ENCODE data around the gene JADE2.

Gene JADE2

DNA sequence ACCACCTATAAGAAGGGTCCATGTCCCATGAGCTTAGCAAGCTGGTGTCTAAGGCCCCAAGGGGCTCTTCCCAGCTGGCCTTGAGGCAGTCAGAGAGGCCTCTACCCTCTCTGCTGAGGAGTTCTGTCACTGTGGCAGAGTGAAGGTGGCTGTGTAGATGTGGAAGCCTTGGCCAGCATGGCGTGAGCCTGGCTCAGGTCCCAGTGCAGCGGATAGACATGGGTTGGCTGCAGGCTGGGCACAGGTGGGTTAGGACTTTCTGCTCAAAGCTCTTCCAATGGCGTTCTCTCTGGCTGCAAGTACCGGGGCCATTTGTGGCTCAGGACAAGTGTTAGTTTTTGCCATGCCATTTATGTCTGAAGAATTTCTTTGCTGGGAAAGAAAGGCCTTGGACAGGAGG is 47.3 kb downstream of the JADE2 start:
- no peak for TF ChIP-seq TCF4 (CRISPR knock-in tag; IDR thresholded peaks at IDR 0.05; ENCODE audit: borderline replicate concordance)
- TF ChIP-seq SNAI2 (CRISPR knock-in tag; IDR thresholded peaks at IDR 0.05) = no peak
- TF ChIP-seq GLIS3 (CRISPR knock-in tag; IDR thresholded peaks at IDR 0.05) = no peak
- TF ChIP-seq, protein P1, sequence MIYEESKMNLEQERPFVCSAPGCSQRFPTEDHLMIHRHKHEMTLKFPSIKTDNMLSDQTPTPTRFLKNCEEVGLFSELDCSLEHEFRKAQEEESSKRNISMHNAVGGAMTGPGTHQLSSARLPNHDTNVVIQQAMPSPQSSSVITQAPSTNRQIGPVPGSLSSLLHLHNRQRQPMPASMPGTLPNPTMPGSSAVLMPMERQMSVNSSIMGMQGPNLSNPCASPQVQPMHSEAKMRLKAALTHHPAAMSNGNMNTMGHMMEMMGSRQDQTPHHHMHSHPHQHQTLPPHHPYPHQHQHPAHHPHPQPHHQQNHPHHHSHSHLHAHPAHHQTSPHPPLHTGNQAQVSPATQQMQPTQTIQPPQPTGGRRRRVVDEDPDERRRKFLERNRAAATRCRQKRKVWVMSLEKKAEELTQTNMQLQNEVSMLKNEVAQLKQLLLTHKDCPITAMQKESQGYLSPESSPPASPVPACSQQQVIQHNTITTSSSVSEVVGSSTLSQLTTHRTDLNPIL (CRISPR knock-in tag; IDR thresholded peaks at IDR 0.05; ENCODE audit: low read depth) = no peak

DNA sequence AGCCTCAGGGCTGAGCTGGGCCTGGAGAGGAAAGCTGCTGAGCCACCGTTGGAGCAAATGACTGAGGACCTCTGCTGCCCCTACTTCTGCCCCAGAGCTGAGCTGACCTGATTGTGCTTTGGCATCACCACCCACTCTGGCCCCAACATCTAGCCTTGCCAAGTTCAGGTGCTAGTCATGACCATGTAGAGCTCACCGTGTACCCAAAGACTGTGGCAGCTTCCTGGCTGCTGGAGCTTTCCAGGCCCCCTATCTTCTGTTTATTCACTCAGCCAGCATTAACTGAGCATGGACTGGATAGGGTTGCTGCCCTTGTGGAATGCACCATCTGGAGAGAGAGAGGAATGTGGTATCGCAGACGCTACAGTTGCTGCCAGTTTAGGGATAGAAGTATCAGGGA is 49.1 kb downstream of the JADE2 start:
- TF ChIP-seq, protein P2, sequence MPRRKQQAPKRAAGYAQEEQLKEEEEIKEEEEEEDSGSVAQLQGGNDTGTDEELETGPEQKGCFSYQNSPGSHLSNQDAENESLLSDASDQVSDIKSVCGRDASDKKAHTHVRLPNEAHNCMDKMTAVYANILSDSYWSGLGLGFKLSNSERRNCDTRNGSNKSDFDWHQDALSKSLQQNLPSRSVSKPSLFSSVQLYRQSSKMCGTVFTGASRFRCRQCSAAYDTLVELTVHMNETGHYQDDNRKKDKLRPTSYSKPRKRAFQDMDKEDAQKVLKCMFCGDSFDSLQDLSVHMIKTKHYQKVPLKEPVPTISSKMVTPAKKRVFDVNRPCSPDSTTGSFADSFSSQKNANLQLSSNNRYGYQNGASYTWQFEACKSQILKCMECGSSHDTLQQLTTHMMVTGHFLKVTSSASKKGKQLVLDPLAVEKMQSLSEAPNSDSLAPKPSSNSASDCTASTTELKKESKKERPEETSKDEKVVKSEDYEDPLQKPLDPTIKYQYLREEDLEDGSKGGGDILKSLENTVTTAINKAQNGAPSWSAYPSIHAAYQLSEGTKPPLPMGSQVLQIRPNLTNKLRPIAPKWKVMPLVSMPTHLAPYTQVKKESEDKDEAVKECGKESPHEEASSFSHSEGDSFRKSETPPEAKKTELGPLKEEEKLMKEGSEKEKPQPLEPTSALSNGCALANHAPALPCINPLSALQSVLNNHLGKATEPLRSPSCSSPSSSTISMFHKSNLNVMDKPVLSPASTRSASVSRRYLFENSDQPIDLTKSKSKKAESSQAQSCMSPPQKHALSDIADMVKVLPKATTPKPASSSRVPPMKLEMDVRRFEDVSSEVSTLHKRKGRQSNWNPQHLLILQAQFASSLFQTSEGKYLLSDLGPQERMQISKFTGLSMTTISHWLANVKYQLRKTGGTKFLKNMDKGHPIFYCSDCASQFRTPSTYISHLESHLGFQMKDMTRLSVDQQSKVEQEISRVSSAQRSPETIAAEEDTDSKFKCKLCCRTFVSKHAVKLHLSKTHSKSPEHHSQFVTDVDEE (CRISPR knock-in tag; IDR thresholded peaks at IDR 0.05) = no peak
- TF ChIP-seq BACH2 (CRISPR knock-in tag; IDR thresholded peaks at IDR 0.05; ENCODE audit: borderline replicate concordance) (no peak), ISL1 (CRISPR knock-in tag; IDR thresholded peaks at IDR 0.05) (no peak), ZNF70 (CRISPR knock-in tag; IDR thresholded peaks at IDR 0.05) (no peak), ARNTL (CRISPR knock-in tag; IDR thresholded peaks at IDR 0.05; ENCODE audit: borderline replicate concordance, low read depth) (no peak), PPARA (CRISPR knock-in tag; IDR thresholded peaks at IDR 0.05; ENCODE audit: borderline replicate concordance) (no peak), RARB (CRISPR knock-in tag; IDR thresholded peaks at IDR 0.05) (no peak)
- TF ChIP-seq, protein P1 (CRISPR knock-in tag; IDR thresholded peaks at IDR 0.05; ENCODE audit: low read depth) = no peak
- ATAC-seq = no peak

More for the DNA sequence above, 47.3 kb downstream of the JADE2 start:
- no peak for ATAC-seq

DNA sequence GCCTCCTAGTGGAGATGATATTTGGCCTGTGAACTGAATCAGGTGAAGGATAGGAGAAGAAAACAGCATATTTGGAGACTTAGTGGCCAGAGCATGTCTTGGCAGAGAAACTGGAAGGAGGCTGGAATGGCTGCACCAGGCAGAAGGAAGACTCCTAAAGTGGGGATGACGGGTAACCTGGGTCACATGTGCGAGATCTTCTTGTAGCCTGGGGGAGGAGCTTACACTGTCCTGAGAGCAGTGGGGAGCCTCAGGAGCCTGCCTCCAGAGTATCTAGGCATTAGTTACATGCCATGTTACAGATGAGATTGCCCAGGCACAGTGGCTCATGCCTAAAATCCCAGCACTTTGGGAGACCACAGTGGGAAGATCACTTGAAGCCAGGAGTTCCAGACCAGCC is 49.8 kb downstream of the JADE2 start:
- no peak for ATAC-seq
- TF ChIP-seq OSR1 (CRISPR knock-in tag; IDR thresholded peaks at IDR 0.05) (no peak), ZNF565 (CRISPR knock-in tag; conservative IDR thresholded peaks at IDR 0.05; ENCODE audit: low read depth) (no peak)
- TF ChIP-seq, protein P1 (CRISPR knock-in tag; IDR thresholded peaks at IDR 0.05; ENCODE audit: low read depth) = no peak
- TF ChIP-seq, protein P3, sequence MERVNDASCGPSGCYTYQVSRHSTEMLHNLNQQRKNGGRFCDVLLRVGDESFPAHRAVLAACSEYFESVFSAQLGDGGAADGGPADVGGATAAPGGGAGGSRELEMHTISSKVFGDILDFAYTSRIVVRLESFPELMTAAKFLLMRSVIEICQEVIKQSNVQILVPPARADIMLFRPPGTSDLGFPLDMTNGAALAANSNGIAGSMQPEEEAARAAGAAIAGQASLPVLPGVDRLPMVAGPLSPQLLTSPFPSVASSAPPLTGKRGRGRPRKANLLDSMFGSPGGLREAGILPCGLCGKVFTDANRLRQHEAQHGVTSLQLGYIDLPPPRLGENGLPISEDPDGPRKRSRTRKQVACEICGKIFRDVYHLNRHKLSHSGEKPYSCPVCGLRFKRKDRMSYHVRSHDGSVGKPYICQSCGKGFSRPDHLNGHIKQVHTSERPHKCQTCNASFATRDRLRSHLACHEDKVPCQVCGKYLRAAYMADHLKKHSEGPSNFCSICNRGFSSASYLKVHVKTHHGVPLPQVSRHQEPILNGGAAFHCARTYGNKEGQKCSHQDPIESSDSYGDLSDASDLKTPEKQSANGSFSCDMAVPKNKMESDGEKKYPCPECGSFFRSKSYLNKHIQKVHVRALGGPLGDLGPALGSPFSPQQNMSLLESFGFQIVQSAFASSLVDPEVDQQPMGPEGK (CRISPR knock-in tag; IDR thresholded peaks at IDR 0.05; ENCODE audit: borderline replicate concordance) = no peak

DNA sequence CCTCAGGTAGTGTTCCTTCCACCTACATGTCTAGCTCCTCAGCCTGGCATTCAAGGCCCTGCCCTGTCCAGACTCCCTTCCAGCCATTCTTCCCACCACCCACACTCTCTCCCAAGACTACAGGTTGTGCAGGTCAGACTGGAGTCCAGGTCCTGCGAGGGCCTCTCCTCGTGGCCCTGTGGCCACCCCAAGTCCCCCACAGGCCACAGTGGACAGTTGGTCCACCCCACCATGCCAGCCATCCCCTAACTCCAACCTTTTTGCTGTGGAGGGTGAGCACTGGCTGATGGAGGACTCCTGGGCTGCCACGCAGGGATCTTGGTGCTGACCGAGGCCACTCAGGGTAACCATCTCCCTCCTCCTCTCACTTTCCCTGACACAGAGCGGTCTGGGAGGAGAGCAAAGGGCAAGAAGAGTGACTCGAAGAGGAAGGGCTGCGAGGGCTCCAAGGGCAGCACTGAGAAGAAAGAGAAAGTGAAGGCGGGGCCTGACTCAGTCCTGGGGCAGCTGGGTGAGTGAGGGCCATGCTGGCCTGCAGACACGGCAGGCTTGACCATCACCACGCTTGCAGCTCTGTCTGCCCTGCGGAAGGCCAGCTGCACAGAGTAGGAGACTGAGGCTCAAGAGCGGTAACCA is 51.0 kb downstream of the JADE2 start:
- peak; percentile 3; the same call in 2 of the 3 replicates for ATAC-seq
- TF ChIP-seq ARNTL (CRISPR knock-in tag; IDR thresholded peaks at IDR 0.05; ENCODE audit: borderline replicate concordance, low read depth) (no peak), ZNF70 (CRISPR knock-in tag; IDR thresholded peaks at IDR 0.05) (no peak), CSDC2 (CRISPR knock-in tag; IDR thresholded peaks at IDR 0.05) (no peak), TCF4 (CRISPR knock-in tag; IDR thresholded peaks at IDR 0.05; ENCODE audit: borderline replicate concordance) (no peak), ESRRG (CRISPR knock-in tag; IDR thresholded peaks at IDR 0.05) (no peak), BACH2 (CRISPR knock-in tag; IDR thresholded peaks at IDR 0.05; ENCODE audit: borderline replicate concordance) (no peak), ISL1 (CRISPR knock-in tag; IDR thresholded peaks at IDR 0.05) (no peak), PPARA (CRISPR knock-in tag; IDR thresholded peaks at IDR 0.05; ENCODE audit: borderline replicate concordance) (no peak), GLIS3 (CRISPR knock-in tag; IDR thresholded peaks at IDR 0.05) (no peak), ZNF565 (CRISPR knock-in tag; conservative IDR thresholded peaks at IDR 0.05; ENCODE audit: low read depth) (no peak), TOX (CRISPR knock-in tag; IDR thresholded peaks at IDR 0.05; ENCODE audit: borderline replicate concordance) (no peak)
- TF ChIP-seq, protein P1 (CRISPR knock-in tag; IDR thresholded peaks at IDR 0.05; ENCODE audit: low read depth) = no peak
- TF ChIP-seq, protein P4, sequence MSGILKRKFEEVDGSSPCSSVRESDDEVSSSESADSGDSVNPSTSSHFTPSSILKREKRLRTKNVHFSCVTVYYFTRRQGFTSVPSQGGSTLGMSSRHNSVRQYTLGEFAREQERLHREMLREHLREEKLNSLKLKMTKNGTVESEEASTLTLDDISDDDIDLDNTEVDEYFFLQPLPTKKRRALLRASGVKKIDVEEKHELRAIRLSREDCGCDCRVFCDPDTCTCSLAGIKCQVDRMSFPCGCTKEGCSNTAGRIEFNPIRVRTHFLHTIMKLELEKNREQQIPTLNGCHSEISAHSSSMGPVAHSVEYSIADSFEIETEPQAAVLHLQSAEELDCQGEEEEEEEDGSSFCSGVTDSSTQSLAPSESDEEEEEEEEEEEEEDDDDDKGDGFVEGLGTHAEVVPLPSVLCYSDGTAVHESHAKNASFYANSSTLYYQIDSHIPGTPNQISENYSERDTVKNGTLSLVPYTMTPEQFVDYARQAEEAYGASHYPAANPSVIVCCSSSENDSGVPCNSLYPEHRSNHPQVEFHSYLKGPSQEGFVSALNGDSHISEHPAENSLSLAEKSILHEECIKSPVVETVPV (CRISPR knock-in tag; IDR thresholded peaks at IDR 0.05) = no peak
- TF ChIP-seq, protein P3 (CRISPR knock-in tag; IDR thresholded peaks at IDR 0.05; ENCODE audit: borderline replicate concordance) = no peak

Measured in SK-N-SH treated with all-trans-retinoic acid at 6 μM for 48 hours (cell line).